Peyer's patch (tissue), 4 donors: ENCODE results near the gene PPP5C.
"Not testable (repeated sequence)": the region's sequence is repeated elsewhere in the genome, so short reads cannot be mapped to it uniquely, and the experiment has no call there.

Experiments used
- POLR2A ChIP-seq, 2 donors: fragments of 450-650 bp; IDR thresholded peaks; one replicate each; pipeline ENCODE4 v1.5.1; 2017; ENCODE audit warnings: antibody characterized with exemption in 2 of 2, mild to moderate bottlenecking in 2 of 2, moderate library complexity in 2 of 2
- TF ChIP-seq, protein P1 (sequence below), 6 experiments: fragments of 450-650 bp in 4 of 6; fragments of 200-600 bp in 2 of 6; sonication (generic) in 1 of 6; IDR thresholded peaks; one replicate each; pipeline ENCODE4 v1.5.1; 2017 to 2019; ENCODE audit warnings: antibody characterized with exemption in 6 of 6, mild to moderate bottlenecking in 3 of 6, moderate library complexity in 1 of 6

DNA sequence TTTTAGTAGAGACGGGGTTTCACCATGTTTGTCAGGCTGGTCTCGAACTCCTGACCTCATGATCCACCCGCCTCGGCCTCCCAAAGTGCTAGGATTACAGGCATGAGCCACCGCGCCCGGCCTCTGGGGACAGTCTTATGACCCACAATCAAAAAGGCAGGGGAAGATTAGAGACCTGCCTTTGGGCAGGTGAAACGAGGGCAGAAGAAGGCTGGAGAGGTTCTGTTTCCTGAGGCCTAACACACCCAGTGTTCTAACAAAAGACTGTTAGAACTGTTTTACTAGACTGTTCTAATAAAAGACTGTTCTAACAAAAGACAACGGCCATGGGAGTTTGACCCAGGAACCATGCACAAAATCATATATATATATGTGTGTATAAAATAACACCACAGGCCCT is 23.7 kb upstream of the PPP5C start:
- TF ChIP-seq, protein P1, sequence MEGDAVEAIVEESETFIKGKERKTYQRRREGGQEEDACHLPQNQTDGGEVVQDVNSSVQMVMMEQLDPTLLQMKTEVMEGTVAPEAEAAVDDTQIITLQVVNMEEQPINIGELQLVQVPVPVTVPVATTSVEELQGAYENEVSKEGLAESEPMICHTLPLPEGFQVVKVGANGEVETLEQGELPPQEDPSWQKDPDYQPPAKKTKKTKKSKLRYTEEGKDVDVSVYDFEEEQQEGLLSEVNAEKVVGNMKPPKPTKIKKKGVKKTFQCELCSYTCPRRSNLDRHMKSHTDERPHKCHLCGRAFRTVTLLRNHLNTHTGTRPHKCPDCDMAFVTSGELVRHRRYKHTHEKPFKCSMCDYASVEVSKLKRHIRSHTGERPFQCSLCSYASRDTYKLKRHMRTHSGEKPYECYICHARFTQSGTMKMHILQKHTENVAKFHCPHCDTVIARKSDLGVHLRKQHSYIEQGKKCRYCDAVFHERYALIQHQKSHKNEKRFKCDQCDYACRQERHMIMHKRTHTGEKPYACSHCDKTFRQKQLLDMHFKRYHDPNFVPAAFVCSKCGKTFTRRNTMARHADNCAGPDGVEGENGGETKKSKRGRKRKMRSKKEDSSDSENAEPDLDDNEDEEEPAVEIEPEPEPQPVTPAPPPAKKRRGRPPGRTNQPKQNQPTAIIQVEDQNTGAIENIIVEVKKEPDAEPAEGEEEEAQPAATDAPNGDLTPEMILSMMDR (IDR thresholded peaks at IDR 0.05) = not testable (repeated sequence)
- TF ChIP-seq POLR2A (IDR thresholded peaks at IDR 0.05) = not testable (repeated sequence)
